SK-N-SH (cell line): ENCODE data around the gene ZYG11A.

Source experiments
- CHD2 ChIP-seq: fragments of 150-350 bp; IDR thresholded peaks from 2 replicates; pipeline ENCODE4 v1.6.1; 2018; ENCODE audit warnings: low read length; ENCODE audit not compliant: partially characterized antibody
- ELF1 ChIP-seq: IDR thresholded peaks from 2 replicates; pipeline ENCODE4 v1.4.0; 2012
- FOXJ3 ChIP-seq: sonication (generic); formaldehyde crosslinking; IDR thresholded peaks from 2 replicates; pipeline ENCODE4 v1.5.1; 2020; ENCODE audit warnings: mild to moderate bottlenecking, missing genetic modification reagents
- GATA2 ChIP-seq: sonication (generic); formaldehyde crosslinking; IDR thresholded peaks from 2 replicates; pipeline ENCODE4 v1.5.0; 2020; ENCODE audit warnings: mild to moderate bottlenecking, missing genetic modification reagents
- MXI1 ChIP-seq: IDR thresholded peaks from 2 replicates; pipeline ENCODE4 v1.6.1; 2012; ENCODE audit warnings: mild to moderate bottlenecking, low read depth, low read length, improper control_type of control experiment
- RAD21 ChIP-seq: IDR thresholded peaks from 2 replicates; pipeline ENCODE4 v1.6.1; 2012; ENCODE audit warnings: mild to moderate bottlenecking, low read length
- RFX5 ChIP-seq: IDR thresholded peaks from 2 replicates; pipeline ENCODE4 v1.6.1; 2012; ENCODE audit warnings: mild to moderate bottlenecking, improper control_type of control experiment, low read length
- RXRA ChIP-seq: IDR thresholded peaks from 2 replicates; pipeline ENCODE4 v1.4.0; 2012; ENCODE audit warnings: low read depth, mild to moderate bottlenecking, borderline replicate concordance
- SMC3 ChIP-seq: IDR thresholded peaks from 2 replicates; pipeline ENCODE4 v1.6.1; 2012; ENCODE audit warnings: low read depth, low read length, improper control_type of control experiment
- ZBTB33 ChIP-seq: IDR thresholded peaks from 2 replicates; pipeline ENCODE4 v1.4.0; 2012; ENCODE audit warnings: low read depth, borderline replicate concordance
- TF ChIP-seq, protein P1 (sequence below): fragments of 200-600 bp; sonication (generic); IDR thresholded peaks from 2 replicates; pipeline ENCODE4 v1.6.1; 2017; ENCODE audit warnings: antibody characterized with exemption, mild to moderate bottlenecking, moderate library complexity
- TF ChIP-seq, protein P2 (sequence below): IDR thresholded peaks from 2 replicates; pipeline ENCODE4 v1.4.0; 2012; ENCODE audit warnings: low read depth, borderline replicate concordance
- TF ChIP-seq, protein P3 (sequence below): fragments of 150-350 bp; IDR thresholded peaks from 2 replicates; pipeline ENCODE4 v1.6.1; 2017; ENCODE audit warnings: antibody characterized with exemption, low read length, low read depth, borderline replicate concordance

DNA sequence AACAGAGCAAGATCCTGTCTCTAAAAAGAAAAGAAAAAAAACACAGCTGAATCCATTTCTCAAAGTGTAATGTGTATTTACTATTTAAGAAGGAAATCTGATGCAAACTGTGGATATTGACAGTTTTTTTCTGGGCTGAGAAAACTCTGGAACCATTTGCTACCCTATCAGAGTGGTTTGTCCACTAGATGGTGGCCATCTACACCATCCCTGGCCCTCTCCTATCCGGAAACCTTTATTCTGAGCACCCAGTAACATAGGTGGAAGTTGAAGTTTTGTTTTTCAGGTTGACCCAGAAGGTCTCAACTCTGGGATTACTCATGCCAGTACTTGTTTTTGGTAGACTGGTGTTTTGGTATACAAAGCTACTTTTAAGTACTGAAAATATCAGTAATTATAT lies 58.8 kb downstream of the ZYG11A start:
- TF ChIP-seq RAD21: no peak
- TF ChIP-seq, protein P1, sequence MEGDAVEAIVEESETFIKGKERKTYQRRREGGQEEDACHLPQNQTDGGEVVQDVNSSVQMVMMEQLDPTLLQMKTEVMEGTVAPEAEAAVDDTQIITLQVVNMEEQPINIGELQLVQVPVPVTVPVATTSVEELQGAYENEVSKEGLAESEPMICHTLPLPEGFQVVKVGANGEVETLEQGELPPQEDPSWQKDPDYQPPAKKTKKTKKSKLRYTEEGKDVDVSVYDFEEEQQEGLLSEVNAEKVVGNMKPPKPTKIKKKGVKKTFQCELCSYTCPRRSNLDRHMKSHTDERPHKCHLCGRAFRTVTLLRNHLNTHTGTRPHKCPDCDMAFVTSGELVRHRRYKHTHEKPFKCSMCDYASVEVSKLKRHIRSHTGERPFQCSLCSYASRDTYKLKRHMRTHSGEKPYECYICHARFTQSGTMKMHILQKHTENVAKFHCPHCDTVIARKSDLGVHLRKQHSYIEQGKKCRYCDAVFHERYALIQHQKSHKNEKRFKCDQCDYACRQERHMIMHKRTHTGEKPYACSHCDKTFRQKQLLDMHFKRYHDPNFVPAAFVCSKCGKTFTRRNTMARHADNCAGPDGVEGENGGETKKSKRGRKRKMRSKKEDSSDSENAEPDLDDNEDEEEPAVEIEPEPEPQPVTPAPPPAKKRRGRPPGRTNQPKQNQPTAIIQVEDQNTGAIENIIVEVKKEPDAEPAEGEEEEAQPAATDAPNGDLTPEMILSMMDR: no peak
- no peak for TF ChIP-seq ELF1
- no peak for TF ChIP-seq GATA2
- TF ChIP-seq MXI1: no peak
- TF ChIP-seq, protein P2, sequence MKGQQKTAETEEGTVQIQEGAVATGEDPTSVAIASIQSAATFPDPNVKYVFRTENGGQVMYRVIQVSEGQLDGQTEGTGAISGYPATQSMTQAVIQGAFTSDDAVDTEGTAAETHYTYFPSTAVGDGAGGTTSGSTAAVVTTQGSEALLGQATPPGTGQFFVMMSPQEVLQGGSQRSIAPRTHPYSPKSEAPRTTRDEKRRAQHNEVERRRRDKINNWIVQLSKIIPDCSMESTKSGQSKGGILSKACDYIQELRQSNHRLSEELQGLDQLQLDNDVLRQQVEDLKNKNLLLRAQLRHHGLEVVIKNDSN: no peak
- TF ChIP-seq FOXJ3 (CRISPR knock-in tag): no peak
- no peak for TF ChIP-seq CHD2
- TF ChIP-seq SMC3: no peak
- TF ChIP-seq, protein P3, sequence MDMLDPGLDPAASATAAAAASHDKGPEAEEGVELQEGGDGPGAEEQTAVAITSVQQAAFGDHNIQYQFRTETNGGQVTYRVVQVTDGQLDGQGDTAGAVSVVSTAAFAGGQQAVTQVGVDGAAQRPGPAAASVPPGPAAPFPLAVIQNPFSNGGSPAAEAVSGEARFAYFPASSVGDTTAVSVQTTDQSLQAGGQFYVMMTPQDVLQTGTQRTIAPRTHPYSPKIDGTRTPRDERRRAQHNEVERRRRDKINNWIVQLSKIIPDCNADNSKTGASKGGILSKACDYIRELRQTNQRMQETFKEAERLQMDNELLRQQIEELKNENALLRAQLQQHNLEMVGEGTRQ: no peak
- TF ChIP-seq RFX5: no peak
- no peak for TF ChIP-seq RXRA
- TF ChIP-seq ZBTB33: no peak
